GM12891 (cell line): ENCODE results near the gene SLC44A4.

ENCODE experiments used
- DNase-seq: peaks from one replicate; pipeline ENCODE4 v3.0.0; 2011; ENCODE audit warnings: low spot score; ENCODE audit not compliant: insufficient read length
- FAIRE-seq: peaks from 2 replicates; lab custom pipeline; 2011; peaks lifted over from hg19 to GRCh38; lab: Jason Lieb, UNC
- PAX5 ChIP-seq: IDR thresholded peaks from 2 replicates; pipeline ENCODE4 v1.6.1; 2011; ENCODE audit warnings: low read length, moderate library complexity, mild to moderate bottlenecking; ENCODE audit not compliant: insufficient read depth, severe bottlenecking
- POLR2A ChIP-seq: IDR thresholded peaks from 2 replicates; pipeline ENCODE4 v1.6.1; 2011; ENCODE audit warnings: low read depth, low read length, control low read depth
- POLR2AphosphoS5 ChIP-seq: IDR thresholded peaks from 2 replicates; pipeline ENCODE4 v1.6.1; 2011; ENCODE audit warnings: low read depth, low read length, control low read depth
- POU2F2 ChIP-seq: IDR thresholded peaks from 2 replicates; pipeline ENCODE4 v1.6.1; 2011; ENCODE audit warnings: low read depth, mild to moderate bottlenecking, control low read depth, low read length, moderate library complexity
- SPI1 ChIP-seq: IDR thresholded peaks from 2 replicates; pipeline ENCODE4 v1.6.1; 2011; ENCODE audit warnings: low read depth, low read length, control low read depth
- TAF1 ChIP-seq: IDR thresholded peaks from 2 replicates; pipeline ENCODE4 v1.6.1; 2011; ENCODE audit warnings: low read depth, low read length, control low read depth

Gene SLC44A4

DNA sequence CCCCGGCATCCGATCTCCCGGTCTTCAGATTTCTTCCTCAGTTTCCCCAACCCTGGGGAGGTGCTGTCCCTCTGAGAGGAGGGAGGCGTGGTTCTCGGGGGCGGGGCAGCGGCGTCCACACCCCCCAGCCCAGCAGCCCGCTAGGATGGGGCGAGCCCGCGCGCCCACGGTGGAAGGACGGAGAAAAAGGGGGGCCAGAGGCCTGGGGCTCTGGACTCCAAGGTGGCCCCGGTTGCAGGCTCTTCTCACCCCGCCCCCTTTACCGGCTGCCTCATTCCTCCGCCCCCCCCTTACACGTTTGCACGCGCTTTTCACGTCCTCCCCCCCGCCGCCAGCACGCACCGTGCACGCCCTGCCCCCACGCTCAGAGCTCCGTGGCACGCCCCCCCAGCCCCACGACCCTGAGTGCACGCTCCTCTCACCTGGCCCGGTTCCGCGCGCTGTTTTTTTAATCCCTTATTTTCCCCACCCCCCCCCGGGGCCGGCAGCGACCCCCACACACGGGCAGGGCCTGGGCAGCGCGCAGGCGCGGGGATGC lies 22.7 kb upstream of the SLC44A4 start:
- no peak for FAIRE-seq
- peak; percentile 58 for DNase-seq
- TF ChIP-seq POU2F2 (no peak), TAF1 (no peak), SPI1 (no peak), POLR2AphosphoS5 (no peak; the same call in 1 of the 2 replicates), PAX5 (no peak), POLR2A (no peak)

DNA sequence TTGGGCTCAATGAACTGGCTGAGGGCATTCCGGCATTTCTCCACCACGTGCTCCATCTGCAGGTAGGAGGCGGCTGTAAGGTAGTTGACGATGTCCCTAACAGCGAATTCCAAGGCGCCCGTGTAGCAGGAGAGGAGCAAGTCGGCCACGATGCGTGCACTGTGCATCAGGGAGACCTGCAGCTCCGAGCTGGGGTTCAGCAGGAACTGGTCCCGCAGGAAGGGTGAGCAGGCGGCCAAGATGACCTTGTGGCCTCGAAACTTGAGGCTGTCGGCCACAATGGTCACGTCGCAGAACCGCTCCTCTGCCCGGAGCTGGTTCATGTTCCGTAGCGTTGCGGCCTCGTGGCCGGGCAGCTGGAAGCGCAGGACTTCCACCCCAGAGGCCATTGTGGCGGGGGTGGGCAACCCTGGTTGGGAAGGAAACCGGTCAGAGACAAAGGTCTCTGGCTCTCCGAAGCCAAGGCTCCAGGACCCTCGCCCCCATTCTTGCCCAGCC lies 22.2 kb upstream of the SLC44A4 start:
- DNase-seq (no peak), FAIRE-seq (no peak)
- TF ChIP-seq PAX5 (no peak), TAF1 (no peak), POU2F2 (no peak), POLR2AphosphoS5 (no peak; the same call in 1 of the 2 replicates), POLR2A (no peak), SPI1 (no peak)

DNA sequence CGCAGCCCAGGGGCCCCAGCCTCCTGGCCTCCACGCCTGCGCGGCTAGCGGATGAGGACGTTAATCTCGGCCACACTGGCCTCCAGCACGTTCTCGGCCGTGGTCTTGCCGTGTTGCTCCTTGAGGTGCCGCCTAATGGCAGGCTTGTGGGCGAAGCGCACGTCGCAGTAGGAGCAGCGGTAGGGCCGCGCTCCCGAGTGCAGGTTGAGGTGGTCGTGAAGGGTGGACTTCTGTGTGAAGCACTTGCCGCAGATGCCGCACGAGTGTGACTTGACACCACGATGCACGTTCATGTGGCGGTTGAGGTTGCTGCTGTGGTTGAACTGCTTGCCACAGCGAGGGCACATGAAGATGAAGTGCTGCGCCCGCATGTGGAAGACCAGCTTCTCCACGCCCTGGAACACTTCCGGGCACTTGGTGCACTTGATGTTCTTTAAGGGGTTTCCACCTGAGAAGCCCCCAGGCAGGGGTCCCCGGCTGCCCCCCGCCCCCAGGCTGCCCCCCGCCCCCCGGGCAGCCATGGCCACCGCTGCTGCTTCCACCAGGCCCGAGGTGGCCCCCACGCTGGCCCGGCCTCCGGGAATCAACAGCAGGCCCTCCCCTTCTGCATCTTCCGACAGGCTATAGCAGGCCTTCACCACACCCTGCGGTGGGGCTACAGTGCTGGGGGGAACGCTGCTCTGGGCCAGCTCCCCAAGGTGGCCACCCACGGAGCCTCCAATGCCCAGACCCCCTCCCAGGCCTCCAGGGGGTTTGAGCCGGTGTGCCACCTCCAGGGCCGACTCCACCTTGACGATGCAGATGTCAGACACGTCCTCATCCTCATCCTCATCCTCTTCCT lies 21.3 kb upstream of the SLC44A4 start:
- DNase-seq = no peak
- no peak for TF ChIP-seq POLR2AphosphoS5
- FAIRE-seq = no peak

DNA sequence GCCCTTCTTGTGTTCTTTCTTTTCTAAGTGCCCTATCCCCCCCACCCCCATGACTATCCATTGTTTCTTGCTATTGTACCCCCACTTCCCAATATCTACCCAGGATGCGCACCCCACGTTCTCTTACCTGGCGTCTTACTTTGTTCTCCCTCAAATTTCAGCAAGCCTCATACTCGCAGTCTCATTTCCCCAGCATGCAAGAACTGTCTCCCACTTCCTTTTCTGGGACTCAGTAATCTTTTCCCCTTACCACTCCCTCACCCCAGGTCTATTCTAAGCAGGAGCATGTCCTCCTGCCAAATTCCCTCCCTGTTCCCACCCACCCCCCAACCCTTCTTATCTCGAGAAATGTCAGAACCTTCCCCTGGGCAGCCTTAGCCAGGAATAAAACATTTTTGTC lies 20.4 kb upstream of the SLC44A4 start:
- DNase-seq (no peak), FAIRE-seq (no peak)
- TF ChIP-seq TAF1 (no peak), PAX5 (no peak), SPI1 (peak; percentile 46)

DNA sequence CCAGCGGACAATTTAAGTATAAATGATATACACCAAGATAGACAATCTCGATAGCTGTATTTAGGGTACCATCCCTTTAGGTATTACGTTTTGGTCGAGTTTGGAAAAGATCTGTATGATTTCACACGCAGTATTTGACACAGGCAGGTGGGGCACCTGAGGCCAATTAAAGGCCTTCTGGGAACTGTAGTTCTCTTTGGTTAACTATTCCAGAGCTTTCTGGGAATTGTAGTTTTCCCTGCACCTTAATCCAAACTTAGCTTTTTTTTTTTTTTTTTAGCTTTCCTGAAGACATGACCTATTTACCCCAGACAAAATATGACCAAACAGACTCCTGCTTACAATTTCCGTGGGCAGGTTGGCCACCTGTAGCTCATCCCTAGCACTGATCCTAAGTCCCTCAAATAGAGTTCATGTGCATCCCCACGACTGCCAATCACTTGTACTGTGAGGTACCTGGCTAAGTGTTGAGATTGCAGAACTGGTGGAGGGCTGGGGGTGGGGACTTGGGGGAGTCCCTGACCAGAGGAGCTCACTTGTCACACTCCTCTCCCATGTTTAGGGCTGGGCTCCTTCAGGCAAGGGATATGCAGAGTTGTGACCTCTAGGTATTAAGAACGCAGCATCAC lies 19.7 kb upstream of the SLC44A4 start:
- DNase-seq = no peak
- TF ChIP-seq PAX5 = no peak
- TF ChIP-seq POLR2AphosphoS5 = no peak
- peak; percentile 58 for FAIRE-seq

DNA sequence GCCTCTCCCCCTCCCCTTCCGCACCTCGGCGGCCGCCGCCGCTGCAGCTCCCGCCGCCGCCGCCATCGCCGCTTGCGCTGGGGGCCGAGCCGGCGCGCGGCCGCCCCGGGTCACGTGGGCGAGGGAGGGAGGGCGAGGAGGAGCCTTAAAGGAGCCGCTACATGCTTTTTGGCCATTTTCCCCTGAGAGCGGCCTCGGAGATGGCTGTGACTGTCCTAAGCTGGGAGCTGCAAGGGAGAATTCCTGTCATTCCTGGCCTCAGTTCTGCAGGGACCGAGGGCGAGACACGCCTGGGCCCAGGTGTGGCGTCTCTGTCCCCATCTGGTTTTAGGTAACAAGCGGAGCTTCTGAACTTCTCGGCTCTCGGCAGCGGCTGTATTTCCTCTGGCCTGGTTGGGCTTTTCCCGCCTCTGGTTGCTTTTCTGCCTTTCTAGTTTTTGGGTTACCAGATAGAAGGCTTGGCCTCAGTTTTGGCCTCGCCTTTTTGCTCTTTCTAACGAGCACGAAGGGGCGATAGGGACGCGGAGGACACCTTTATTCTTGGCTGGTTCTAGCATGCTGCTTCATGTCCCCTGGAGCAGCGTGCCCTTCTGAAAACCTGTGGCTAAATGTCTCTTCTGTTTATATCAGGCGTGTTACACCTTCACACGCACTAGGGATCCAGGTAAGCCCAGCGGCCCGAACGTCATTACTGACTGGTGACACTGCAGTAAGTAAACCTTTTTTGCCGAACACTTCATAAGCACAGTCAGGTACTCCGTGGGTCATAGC lies 19.0 kb upstream of the SLC44A4 start, which contains the start of gene EHMT2:
Gene EHMT2, minus strand, starts transcription at position 87 of the 771 bp plus-strand sequence. Its CDS starts 21 bp downstream, at position 66.
- FAIRE-seq (peak; percentile 85), DNase-seq (peak; percentile 88)
- TF ChIP-seq POLR2AphosphoS5 (peak; percentile 49; the same call in 1 of the 2 replicates), TAF1 (peak; percentile 76), POU2F2 (no peak)

DNA sequence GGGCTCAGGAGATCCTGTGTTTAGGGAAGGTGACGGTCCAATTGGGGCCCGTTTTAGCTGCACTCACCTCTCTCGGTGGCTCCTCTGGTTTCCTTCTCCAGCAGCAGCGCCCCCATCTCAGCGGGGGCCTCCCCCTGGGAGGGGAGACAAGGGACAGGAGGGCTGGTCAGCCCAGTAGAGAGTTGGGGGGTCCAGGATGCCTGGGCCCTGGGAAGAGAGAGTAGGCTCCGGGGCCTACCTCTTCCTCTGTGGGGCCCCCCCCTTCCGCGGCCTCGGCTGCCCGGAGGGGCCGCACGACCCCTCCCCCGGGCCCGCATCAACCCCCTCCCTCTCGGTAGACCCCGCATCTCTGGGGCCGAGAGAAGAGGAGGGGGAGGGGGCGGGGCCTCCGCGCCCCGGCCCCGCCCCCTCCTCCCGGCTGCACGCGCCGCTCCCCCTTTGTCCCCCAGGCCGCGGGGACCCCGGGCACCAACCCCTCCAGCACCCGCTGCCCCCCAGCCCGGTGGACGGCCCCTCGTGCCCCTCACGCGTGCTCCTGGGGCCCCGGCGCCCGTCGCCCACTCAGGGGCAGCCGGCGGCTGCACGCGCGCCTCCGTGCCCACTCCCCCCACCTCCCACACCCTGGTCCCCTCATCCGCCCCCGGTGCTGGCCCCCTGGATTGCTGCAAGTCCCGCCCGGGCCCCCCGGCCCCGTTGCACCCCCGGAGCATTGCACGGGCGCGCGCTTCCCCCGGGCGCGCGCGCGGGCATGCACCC lies 18.2 kb upstream of the SLC44A4 start:
- DNase-seq (no peak), FAIRE-seq (no peak)
- TF ChIP-seq PAX5 (no peak), POLR2A (no peak), POU2F2 (no peak), SPI1 (no peak), POLR2AphosphoS5 (no peak), TAF1 (no peak)

DNA sequence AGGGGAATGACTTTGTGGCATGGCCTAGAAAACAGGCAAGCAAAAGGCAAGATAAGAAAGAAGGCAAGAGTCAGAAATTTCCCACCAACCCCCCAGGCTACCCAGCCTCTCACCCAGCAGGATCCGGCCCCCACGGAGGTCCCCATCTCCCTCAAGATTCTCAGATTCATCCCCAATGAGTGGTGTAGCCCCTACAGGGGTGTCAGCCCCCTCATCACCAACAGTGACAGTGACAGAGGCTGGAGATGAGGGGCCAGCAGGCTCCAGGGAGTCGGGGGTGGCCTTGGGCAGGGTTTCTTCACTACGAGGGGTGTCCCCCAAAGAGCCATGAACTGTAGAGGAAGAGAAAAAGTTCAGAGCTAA lies 17.7 kb upstream of the SLC44A4 start:
- TF ChIP-seq PAX5 = no peak
- no peak for TF ChIP-seq POU2F2
- TF ChIP-seq TAF1 = no peak
- no peak for TF ChIP-seq POLR2AphosphoS5
- TF ChIP-seq SPI1 = no peak
- TF ChIP-seq POLR2A = no peak
- no peak for FAIRE-seq

DNA sequence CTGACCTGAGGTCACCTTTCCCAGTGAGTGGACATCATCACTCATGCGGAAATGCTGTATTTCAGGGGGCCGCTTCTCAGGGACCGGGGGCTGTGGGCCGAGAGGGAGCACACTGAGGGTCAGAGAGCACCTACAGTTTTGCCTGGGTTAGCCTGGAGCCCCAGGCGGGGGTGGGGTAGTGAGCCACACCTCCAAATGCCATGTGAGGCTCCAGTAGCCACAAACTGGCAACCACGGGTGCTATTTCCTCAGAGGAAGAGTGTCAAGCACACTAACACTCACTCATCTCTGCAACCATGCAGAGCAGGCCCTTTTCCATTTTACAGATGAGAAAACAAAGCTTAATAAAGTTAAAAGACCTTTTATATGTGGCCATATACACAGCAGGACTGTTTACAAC lies 14.0 kb upstream of the SLC44A4 start:
- FAIRE-seq = no peak
- DNase-seq = no peak
- no peak for TF ChIP-seq POLR2A
- no peak for TF ChIP-seq POLR2AphosphoS5
- no peak for TF ChIP-seq SPI1
- TF ChIP-seq PAX5 = no peak
- TF ChIP-seq POU2F2 = no peak
- no peak for TF ChIP-seq TAF1

More for the DNA sequence above, 17.7 kb upstream of the SLC44A4 start:
- no peak for DNase-seq

DNA sequence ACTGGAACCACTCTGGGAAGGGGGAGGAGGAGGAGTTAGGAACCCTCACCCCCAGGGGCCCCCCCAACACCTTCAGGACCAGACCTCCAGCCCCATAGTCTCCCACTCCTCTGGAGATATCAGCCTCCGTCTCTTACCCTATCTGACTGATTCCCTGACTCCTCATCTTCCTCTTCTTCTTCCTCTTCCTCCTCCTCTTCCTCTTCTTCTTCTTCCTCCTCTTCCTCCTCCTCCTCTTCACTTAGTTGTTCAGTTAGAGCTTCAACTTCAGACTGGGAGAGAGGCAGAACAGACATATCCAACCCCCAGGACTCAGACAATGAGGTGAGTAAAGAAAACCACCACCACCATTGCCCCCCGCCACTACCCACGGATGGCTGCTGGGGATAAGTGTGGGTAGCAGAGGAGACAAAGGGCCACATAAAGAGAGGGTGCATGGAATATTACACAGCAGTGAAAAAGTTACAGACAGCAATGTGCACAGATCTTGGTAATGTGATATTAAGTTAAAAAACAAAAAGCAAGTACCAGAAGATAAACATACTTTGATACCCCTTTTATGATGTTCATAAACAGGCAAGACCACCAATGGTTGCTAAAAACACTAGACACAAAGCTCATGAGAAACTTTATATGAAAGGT lies 10.7 kb upstream of the SLC44A4 start:
- DNase-seq (no peak), FAIRE-seq (no peak)
- TF ChIP-seq PAX5 (no peak), POU2F2 (no peak), POLR2AphosphoS5 (no peak), POLR2A (no peak), TAF1 (no peak), SPI1 (no peak)
